Caco-2 (cell line): ENCODE measurements around the gene ALK. TPM values are rescaled to one million over a fixed set of nuclear protein-coding genes. Genes with fewer than 3 reads are reported as not detected.

Experiments
- BruUV-seq: library from RNA; stranded (reverse); fragments of 400-500 nt; replicated peaks from 2 replicates; lab custom pipeline; 2021; lab: Mats Ljungman, UMichigan
- CTCF ChIA-PET: fragments of 300-600 bp; sonication (Branson Sonifier 250); formaldehyde crosslinking; loops from one replicate; lab custom pipeline; 2022; ENCODE audit warnings: antibody characterized with exemption; lab: Charles Lee
- POLR2A ChIA-PET: fragments of 300-600 bp; sonication (Branson Sonifier 250); formaldehyde crosslinking; loops from one replicate; lab custom pipeline; 2022; ENCODE audit warnings: antibody characterized with exemption; lab: Charles Lee
- DNase-seq, 2 experiments: peaks; one replicate each; pipeline versions ENCODE4 v3.0.0 to v3.0.0-alpha.2; 2020 to 2022
- H3K27me3 ChIP-seq: replicated peaks from 2 replicates; pipeline ENCODE4 v1.6.0; 2011; ENCODE audit warnings: low read length; ENCODE audit not compliant: control insufficient read depth, insufficient read depth
- H3K36me3 ChIP-seq: 2 replicates; pipeline ENCODE4 v1.5.1; 2011; ENCODE audit warnings: low read length; ENCODE audit not compliant: control insufficient read depth, insufficient read depth
- H3K4me1 ChIP-seq: fragments of 250-450 bp; sonication (Bioruptor Pico); 2 replicates; pipeline ENCODE4 v1.5.1; 2020; ENCODE audit warnings: mild to moderate bottlenecking
- H3K4me3 ChIP-seq: 2 replicates; pipeline ENCODE4 v1.5.1; 2011; ENCODE audit warnings: low read depth, mild to moderate bottlenecking, control low read depth, low read length
- H3K9me3 ChIP-seq: fragments of 250-450 bp; sonication (Bioruptor Pico); 2 replicates; pipeline ENCODE4 v1.5.1; 2020; ENCODE audit warnings: mild to moderate bottlenecking, moderate library complexity
- H3K27ac Mint-ChIP-seq: one replicate; pipeline ENCODE4 v1.8.0; 2022; ENCODE audit warnings: mixed read lengths; ENCODE audit not compliant: unreplicated experiment
- H3K27me3 Mint-ChIP-seq: one replicate; pipeline ENCODE4 v1.8.0; 2022; ENCODE audit warnings: mixed read lengths; ENCODE audit not compliant: insufficient read depth, unreplicated experiment
- H3K36me3 Mint-ChIP-seq: one replicate; pipeline ENCODE4 v1.8.0; 2022; ENCODE audit warnings: mild to moderate bottlenecking, mixed read lengths; ENCODE audit not compliant: insufficient read depth, unreplicated experiment
- H3K4me1 Mint-ChIP-seq: one replicate; pipeline ENCODE4 v1.8.0; 2022; ENCODE audit warnings: low read depth, mixed read lengths; ENCODE audit not compliant: unreplicated experiment
- H3K4me3 Mint-ChIP-seq: one replicate; pipeline ENCODE4 v1.8.0; 2022; ENCODE audit warnings: mild to moderate bottlenecking, moderate library complexity, mixed read lengths; ENCODE audit not compliant: unreplicated experiment
- H3K9me3 Mint-ChIP-seq: one replicate; pipeline ENCODE4 v1.8.0; 2022; ENCODE audit warnings: mixed read lengths; ENCODE audit not compliant: unreplicated experiment
- CTCF ChIP-seq, 2 experiments: fragments of 200-600 bp in 1 of 2; IDR thresholded peaks; 1 replicate in 1 of 2; 2 replicates in 1 of 2; pipeline versions ENCODE4 v1.5.1 to v1.8.0; 2011 to 2022; ENCODE audit warnings: antibody characterized with exemption in 1 of 2, control low read depth in 1 of 2, inconsistent platforms in 1 of 2, low read depth in 1 of 2, low read length in 1 of 2, mild to moderate bottlenecking in 1 of 2, moderate library complexity in 1 of 2; ENCODE audit not compliant: insufficient read depth in 1 of 2, severe bottlenecking in 1 of 2, unreplicated experiment in 1 of 2
- intact Hi-C: fragments of 100-400 bp; cut with micrococcal nuclease; formaldehyde crosslinking; loops from one replicate; pipeline ENCODE4 v1.10.0; 2022; ENCODE audit not compliant: unreplicated experiment
- total RNA-seq: library from RNA; stranded (reverse); gene quantifications from 2 replicates; pipeline ENCODE4 v1.2.3, GENCODE V29; 2022

ALK gene
- total RNA-seq, 1 experiment from 2014 or later = 0.11 TPM

GRCh38 chr2:29215739-29216608 lies 705.4 kb downstream of the ALK start:
- Histone ChIP-seq H3K27me3 (no peaks in the 10 kb centered on the region), H3K4me1 (no peaks in the 10 kb centered on the region), H3K9me3 (no peaks in the 10 kb centered on the region), H3K4me3 (no peak overlapping the region), H3K36me3 (no peaks in the 10 kb centered on the region)
- H3K27ac Mint-ChIP-seq = no peak overlapping the region
- intact Hi-C loops = no loop called here
- peaks cover 13% of the 10 kb centered on the region for H3K27me3 Mint-ChIP-seq
- ChIA-PET POLR2A (no interaction called here), CTCF (no interaction called here)
- no peaks in the 10 kb centered on the region for H3K36me3 Mint-ChIP-seq
- no peak for DNase-seq
- no peak overlapping the region for H3K4me3 Mint-ChIP-seq
- TF ChIP-seq CTCF (IDR thresholded peaks at IDR 0.05; ENCODE audit: insufficient read depth in 1 of 2, low read depth in 1 of 2, low read length in 1 of 2, severe bottlenecking in 1 of 2, unreplicated experiment in 1 of 2) = no peak
- H3K4me1 Mint-ChIP-seq = no peaks in the 10 kb centered on the region
- H3K9me3 Mint-ChIP-seq = no peaks in the 10 kb centered on the region
- BruUV-seq = no TSS peak

DNA sequence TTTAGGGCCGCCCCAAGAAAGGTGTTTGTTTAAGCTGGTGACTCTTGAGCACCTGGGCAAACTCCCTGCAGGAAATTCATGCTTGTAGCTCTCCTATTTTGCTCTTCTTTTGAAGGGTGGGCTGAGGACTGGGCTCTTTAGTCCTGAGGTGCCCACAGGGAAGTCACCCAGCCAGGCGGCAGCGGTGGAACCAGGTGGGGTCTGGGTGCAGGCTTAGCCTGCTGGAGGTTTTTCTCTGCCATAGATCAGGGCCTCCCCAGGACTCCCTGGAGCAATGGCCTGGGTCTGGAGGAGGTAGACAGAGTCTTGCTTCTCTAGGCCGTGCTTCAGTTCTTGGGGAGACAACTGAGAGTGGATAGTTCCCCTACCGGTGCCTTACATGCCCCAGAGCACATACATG lies 706.3 kb downstream of the ALK start:
- no peak for DNase-seq
- Mint-ChIP-seq H3K36me3 (no peaks in the 10 kb centered on the region), H3K9me3 (no peaks in the 10 kb centered on the region), H3K27me3 (peaks cover 14% of the 10 kb centered on the region), H3K4me3 (no peak overlapping the region), H3K4me1 (no peaks in the 10 kb centered on the region), H3K27ac (no peak overlapping the region)
- BruUV-seq = no TSS peak
- Histone ChIP-seq H3K36me3 (no peaks in the 10 kb centered on the region), H3K9me3 (no peaks in the 10 kb centered on the region), H3K27me3 (no peaks in the 10 kb centered on the region), H3K4me1 (no peaks in the 10 kb centered on the region), H3K4me3 (no peak overlapping the region)
- intact Hi-C loops = no loop called here
- POLR2A ChIA-PET = no interaction called here
- CTCF ChIA-PET = no interaction called here
- no peak for TF ChIP-seq CTCF (IDR thresholded peaks at IDR 0.05; ENCODE audit: insufficient read depth in 1 of 2, low read depth in 1 of 2, low read length in 1 of 2, severe bottlenecking in 1 of 2, unreplicated experiment in 1 of 2)

DNA sequence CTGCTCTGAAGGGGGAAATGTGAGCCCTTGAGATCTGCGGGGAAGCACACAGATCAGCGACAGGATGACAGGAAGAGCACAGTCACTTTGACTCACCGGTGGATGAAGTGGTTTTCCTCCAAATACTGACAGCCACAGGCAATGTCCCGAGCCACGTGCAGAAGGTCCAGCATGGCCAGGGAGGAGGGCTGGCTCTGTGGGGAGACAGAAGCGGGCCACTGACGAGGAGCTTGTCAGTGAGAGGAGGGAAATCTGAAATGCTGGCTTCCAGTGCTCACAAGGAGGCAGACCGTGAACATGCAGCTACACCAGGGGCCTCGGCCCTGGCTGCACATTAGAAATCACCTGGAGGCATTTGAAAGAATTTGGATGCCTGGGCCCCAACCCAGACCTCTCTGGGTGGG lies 707.5 kb downstream of the ALK start:
- Histone ChIP-seq H3K4me3 (no peak overlapping the region), H3K27me3 (no peaks in the 10 kb centered on the region), H3K36me3 (no peaks in the 10 kb centered on the region), H3K4me1 (no peaks in the 10 kb centered on the region), H3K9me3 (no peaks in the 10 kb centered on the region)
- Mint-ChIP-seq H3K36me3 (no peaks in the 10 kb centered on the region), H3K9me3 (no peaks in the 10 kb centered on the region), H3K27me3 (peaks cover 14% of the 10 kb centered on the region), H3K4me3 (no peak overlapping the region), H3K4me1 (no peaks in the 10 kb centered on the region), H3K27ac (no peak overlapping the region)
- DNase-seq = no peak
- ChIA-PET CTCF (interaction anchor here (0.5 kb wide), 1 partner anchor 178 kb away, joined by 3 read pairs; no protein-coding TSS in a partner anchor), POLR2A (no interaction called here)
- no TSS peak for BruUV-seq
- no peak for TF ChIP-seq CTCF (IDR thresholded peaks at IDR 0.05; ENCODE audit: insufficient read depth in 1 of 2, low read depth in 1 of 2, low read length in 1 of 2, severe bottlenecking in 1 of 2, unreplicated experiment in 1 of 2)
- intact Hi-C loops = no loop called here
